Motor neuron (in vitro differentiated cells): Measurements from ENCODE around the gene ZBTB48. TPM values are rescaled to one million over a fixed set of nuclear protein-coding genes. Genes with fewer than 3 reads are reported as not detected.

Experiments
- ATAC-seq, 8 experiments: fragments of 200-7000 bp; cut with Tn5 transposase; replicated peaks in 6 of 8; 2 replicates each; pipeline ENCODE4 v1.8.0; 2021; ENCODE audit warnings: mild to moderate bottlenecking in 8 of 8, moderate library complexity in 8 of 8
- H3K27ac ChIP-seq, 2 donors: fragments of 250-450 bp; sonication (Bioruptor Pico); 2 replicates each; pipeline ENCODE4 v1.9.0; 2021; ENCODE audit warnings: antibody characterized with exemption in 2 of 2, mild to moderate bottlenecking in 2 of 2, moderate library complexity in 1 of 2
- H3K4me1 ChIP-seq, 2 donors: fragments of 250-450 bp; sonication (Bioruptor Pico); replicated peaks in 1 of 2; 2 replicates each; pipeline ENCODE4 v1.6.1; 2021; ENCODE audit warnings: antibody characterized with exemption in 2 of 2, mild to moderate bottlenecking in 2 of 2, moderate library complexity in 1 of 2
- H3K4me3 ChIP-seq, 5 donors: fragments of 250-450 bp; sonication (Bioruptor Pico); 2 replicates each; pipeline ENCODE4 v1.9.0; 2021; ENCODE audit warnings: antibody characterized with exemption in 5 of 5, mild to moderate bottlenecking in 5 of 5, moderate library complexity in 4 of 5
- WGBS, 10 experiments: fragments of 450-650 bp; shearing (Covaris generic); methylation state at CpG; one replicate each; pipeline ENCODE4 v1.0.0; 2022; 5-methylcytosine and 5-hydroxymethylcytosine counted together
- in situ Hi-C, 9 experiments: fragments of 400-800 bp; cut with MboI; loops; one replicate each; pipeline ENCODE4 v1.15.0; 2021; ENCODE audit warnings: low sequenced_read_pairs in 9 of 9, low pct_unique_long_range_greater_than_20kb in 2 of 9; ENCODE audit not compliant: unreplicated experiment in 9 of 9
- total RNA-seq, 8 experiments: library from RNA; unstranded; fragments of 300-600 nt; gene quantifications; 2 replicates each; pipeline versions ENCODE4 v1.2.3 to v1.2.4, GENCODE V29; 2022

The ZBTB48 gene
- 10 to 100 TPM; 21.9 to 44.4 (median 27.8) TPM for total RNA-seq

- ATAC-seq = peak; percentile 93 to 98 (median 96)
- Histone ChIP-seq H3K4me3 (peak within 1 kb of the TSS; percentile 62 to 91 (median 83)), H3K4me1 (peaks cover 22 to 23% of the 10 kb centered on the region in 2 donors), H3K27ac (peak within 1 kb of the TSS; percentile 86)
- in situ Hi-C loops = no loop called here
- WGBS, 10 experiments = 0 to 100% (median 21%) methylated on average over 1 to 38 of the region's 58 CpGs; no CpG with 5 or more reads in 4 of the 10 experiments
Measured at GRCh38 chr1:6579374-6580118, at the start of gene ZBTB48. ZBTB48 (plus strand) TSS chr1:6579994; CDS start chr1:6580610, 616 bp downstream.

GRCh38 chr1:6530504-6531160, 49.2 kb upstream of the ZBTB48 start:
- ATAC-seq = no peak
- Histone ChIP-seq H3K27ac (no peak overlapping the region), H3K4me3 (no peak overlapping the region), H3K4me1 (no peaks in the 10 kb centered on the region)
- in situ Hi-C loops = no loop called here
- WGBS, 10 experiments = 91 to 100% (median 96%) methylated on average over 1 to 12 of the region's 13 CpGs; no CpG with 5 or more reads in 3 of the 10 experiments

- in situ Hi-C loops = no loop called here
- Histone ChIP-seq H3K27ac (no peak overlapping the region), H3K4me1 (no peaks in the 10 kb centered on the region), H3K4me3 (no peak overlapping the region)
- WGBS, 10 experiments = 83 to 100% (median 100%) methylated on average over 1 to 5 of the region's 5 CpGs; no CpG with 5 or more reads in 1 of the 10 experiments
- no peak for ATAC-seq
Measured at GRCh38 chr1:6531996-6532395, 47.8 kb upstream of the ZBTB48 start.

GRCh38 chr1:6534248-6534822, 45.5 kb upstream of the ZBTB48 start:
- Histone ChIP-seq H3K4me1 (no peaks in the 10 kb centered on the region), H3K4me3 (no peak overlapping the region), H3K27ac (no peak overlapping the region)
- in situ Hi-C loops = no loop called here
- ATAC-seq = peak in 3 of 8 experiments; percentile 82 to 86 (median 85)
- 80 to 100% (median 95%) methylated on average over 1 to 8 of the region's 8 CpGs; no CpG with 5 or more reads in 3 of the 10 experiments for WGBS, 10 experiments

- 57 to 100% (median 90%) methylated on average over 1 to 4 of the region's 4 CpGs; no CpG with 5 or more reads in 2 of the 10 experiments for WGBS, 10 experiments
- no peak overlapping the region for H3K4me3 ChIP-seq
- no peak overlapping the region for H3K27ac ChIP-seq
- H3K4me1 ChIP-seq = no peaks in the 10 kb centered on the region
- in situ Hi-C loops = no loop called here
- ATAC-seq = peak in 1 of 8 experiments; percentile 40
Measured at GRCh38 chr1:6535214-6535613, 44.6 kb upstream of the ZBTB48 start.

- in situ Hi-C loops = no loop called here
- Histone ChIP-seq H3K4me1 (no peaks in the 10 kb centered on the region), H3K4me3 (no peak overlapping the region), H3K27ac (no peak overlapping the region)
- ATAC-seq = no peak
- WGBS, 10 experiments = 91 to 100% (median 100%) methylated on average over 3 to 4 of the region's 5 CpGs; no CpG with 5 or more reads in 5 of the 10 experiments
Measured at GRCh38 chr1:6536291-6536690, 43.5 kb upstream of the ZBTB48 start.

GRCh38 chr1:6538956-6539355, 40.8 kb upstream of the ZBTB48 start:
- Histone ChIP-seq H3K4me1 (no peaks in the 10 kb centered on the region), H3K27ac (no peak overlapping the region), H3K4me3 (no peak overlapping the region)
- peak in 1 of 8 experiments; percentile 29 for ATAC-seq
- in situ Hi-C loops = no loop called here
- WGBS, 10 experiments = 8 to 100% (median 60%) methylated on average over 1 to 3 of the region's 3 CpGs; no CpG with 5 or more reads in 1 of the 10 experiments

- peak in 2 of 8 experiments; percentile 63 to 67 for ATAC-seq
- H3K4me3 ChIP-seq = no peak overlapping the region
- WGBS, 10 experiments = 21 to 93% (median 72%) methylated on average over 2 to 3 of the region's 3 CpGs; no CpG with 5 or more reads in 1 of the 10 experiments
- no peak overlapping the region for H3K27ac ChIP-seq
- in situ Hi-C loops = no loop called here
- H3K4me1 ChIP-seq = no peaks in the 10 kb centered on the region
Measured at GRCh38 chr1:6544831-6545230, 35.0 kb upstream of the ZBTB48 start.

GRCh38 chr1:6545276-6546112, 34.3 kb upstream of the ZBTB48 start:
- ATAC-seq = no peak
- WGBS, 10 experiments = 65 to 97% (median 77%) methylated on average over 2 to 10 of the region's 10 CpGs
- in situ Hi-C loops = no loop called here
- Histone ChIP-seq H3K27ac (no peak overlapping the region), H3K4me3 (no peak overlapping the region), H3K4me1 (no peaks in the 10 kb centered on the region)

GRCh38 chr1:6546326-6546725, 33.5 kb upstream of the ZBTB48 start:
- no peak overlapping the region for H3K4me3 ChIP-seq
- ATAC-seq = no peak
- 41 to 100% (median 92%) methylated on average over 1 to 5 of the region's 5 CpGs for WGBS, 10 experiments
- H3K4me1 ChIP-seq = no peaks in the 10 kb centered on the region
- in situ Hi-C loops = no loop called here
- H3K27ac ChIP-seq = no peak overlapping the region

GRCh38 chr1:6547301-6547700, 32.5 kb upstream of the ZBTB48 start:
- Histone ChIP-seq H3K4me1 (no peaks in the 10 kb centered on the region), H3K27ac (no peak overlapping the region), H3K4me3 (no peak overlapping the region)
- 40 to 100% (median 90%) methylated on average over 1 to 4 of the region's 4 CpGs; no CpG with 5 or more reads in 2 of the 10 experiments for WGBS, 10 experiments
- ATAC-seq = no peak
- in situ Hi-C loops = no loop called here

GRCh38 chr1:6554031-6554906, 25.5 kb upstream of the ZBTB48 start, which contains the start of gene NOL9:
NOL9 (minus strand) TSS chr1:6554513; CDS start chr1:6554502, 11 bp downstream.
- WGBS, 10 experiments = 0 to 100% (median 14%) methylated on average over 1 to 45 of the region's 87 CpGs; no CpG with 5 or more reads in 2 of the 10 experiments
- Histone ChIP-seq H3K27ac (peak within 1 kb of the TSS; percentile 67 to 82), H3K4me3 (peak within 1 kb of the TSS; percentile 76 to 100 (median 99)), H3K4me1 (peaks cover 8% of the 10 kb centered on the region in 2 donors)
- in situ Hi-C loops = no loop called here
- peak; percentile 94 to 98 (median 98) for ATAC-seq
